Gastroesophageal sphincter (tissue), 4 donors: ENCODE results near the gene CAPSL. TPM values are rescaled to one million over a fixed set of nuclear protein-coding genes. Genes with fewer than 3 reads are reported as not detected.

Experiments
- ATAC-seq: fragments of 150-250 bp; one replicate; pipeline ENCODE4 v1.9.1; 2016; ENCODE audit warnings: mild to moderate bottlenecking, moderate library complexity
- H3K27ac ChIP-seq, 4 donors: fragments of 200-600 bp; sonication (generic) in 3 of 4; 1 replicate in 3 of 4; 2 replicates in 1 of 4; pipeline ENCODE4 v1.5.1; 2016 to 2019
- H3K27me3 ChIP-seq: fragments of 200-600 bp; sonication (generic); one replicate; pipeline ENCODE4 v1.5.1; 2019
- H3K36me3 ChIP-seq, 2 donors: fragments of 200-600 bp; sonication (generic); one replicate each; pipeline ENCODE4 v1.5.1; 2019; ENCODE audit warnings: control low read depth in 1 of 2
- H3K4me1 ChIP-seq, 3 donors: fragments of 200-600 bp; sonication (generic); 1 replicate in 2 of 3; 2 replicates in 1 of 3; pipeline ENCODE4 v1.5.1; 2016 to 2019; ENCODE audit warnings: control low read depth in 2 of 3
- H3K4me3 ChIP-seq, 2 donors: fragments of 200-600 bp; sonication (generic); one replicate each; pipeline ENCODE4 v1.5.1; 2019; ENCODE audit warnings: mild to moderate bottlenecking in 1 of 2, moderate library complexity in 1 of 2
- H3K9me3 ChIP-seq, 3 donors: fragments of 200-600 bp; sonication (generic); one replicate each; pipeline ENCODE4 v1.5.1; 2017 to 2019; ENCODE audit warnings: control low read depth in 2 of 3
- EP300 ChIP-seq: sonication (generic); formaldehyde crosslinking; IDR thresholded peaks from one replicate; pipeline ENCODE4 v1.6.1; 2017; ENCODE audit warnings: antibody characterized with exemption, mild to moderate bottlenecking
- POLR2A ChIP-seq, 2 donors: fragments of 450-650 bp; IDR thresholded peaks; one replicate each; pipeline ENCODE4 v1.6.1; 2017; ENCODE audit warnings: antibody characterized with exemption in 2 of 2, mild to moderate bottlenecking in 2 of 2, moderate library complexity in 1 of 2
- POLR2AphosphoS5 ChIP-seq: sonication (generic); formaldehyde crosslinking; IDR thresholded peaks from one replicate; pipeline ENCODE4 v1.6.1; 2017; ENCODE audit warnings: antibody characterized with exemption
- WGBS, 2 donors: methylation state at CpG; one replicate each; pipeline ENCODE4 v1.1.5; 2018; ENCODE audit warnings: low coverage in 1 of 2; 5-methylcytosine and 5-hydroxymethylcytosine counted together
- total RNA-seq, 4 donors: library from RNA; depleted of rRNA; stranded (reverse); fragments of >200 nt; gene quantifications; one replicate each; pipeline ENCODE4 v1.1.0, GENCODE V29; 2016
- TF ChIP-seq, protein P1 (sequence below), 4 experiments: fragments of 200-600 bp in 2 of 4; fragments of 450-650 bp in 2 of 4; sonication (generic) in 1 of 4; IDR thresholded peaks; one replicate each; pipeline ENCODE4 v1.5.1; 2017 to 2019; ENCODE audit warnings: antibody characterized with exemption in 4 of 4, mild to moderate bottlenecking in 2 of 4, moderate library complexity in 2 of 4

CAPSL gene
- total RNA-seq, 4 donors from 2014 or later: not detected

DNA sequence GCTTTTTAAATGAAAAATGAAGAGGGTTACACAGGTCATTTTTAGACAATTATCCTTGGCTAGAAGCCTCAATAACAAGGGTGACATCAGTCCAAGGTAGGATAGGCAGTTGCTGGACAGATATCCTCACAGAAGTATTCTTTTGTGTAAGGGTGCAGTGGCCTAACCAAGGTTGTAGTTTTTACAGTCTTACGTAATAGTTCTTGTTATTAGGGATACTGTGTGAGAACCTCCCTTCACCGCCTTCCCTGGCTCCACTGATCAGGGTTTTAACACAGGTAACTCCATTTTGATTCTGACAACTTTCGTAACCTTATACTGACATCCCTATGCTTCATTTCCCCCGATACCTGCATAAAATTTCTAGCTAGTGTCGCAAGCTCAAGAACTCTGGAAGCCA lies 8.7 kb upstream of the CAPSL start:
- Histone ChIP-seq H3K4me1 (no peaks in the 10 kb centered on the region), H3K27me3 (peaks cover 13% of the 10 kb centered on the region), H3K36me3 (no peaks in the 10 kb centered on the region), H3K4me3 (no peak overlapping the region), H3K9me3 (no peaks in the 10 kb centered on the region), H3K27ac (no peak overlapping the region)
- no peak for ATAC-seq
- 65 to 73% methylated on average over 4 to 5 of the region's 5 CpGs for WGBS, 2 donors
- no peak for TF ChIP-seq POLR2A (IDR thresholded peaks at IDR 0.05)
- TF ChIP-seq EP300: no peak
- TF ChIP-seq POLR2AphosphoS5: no peak
- TF ChIP-seq, protein P1, sequence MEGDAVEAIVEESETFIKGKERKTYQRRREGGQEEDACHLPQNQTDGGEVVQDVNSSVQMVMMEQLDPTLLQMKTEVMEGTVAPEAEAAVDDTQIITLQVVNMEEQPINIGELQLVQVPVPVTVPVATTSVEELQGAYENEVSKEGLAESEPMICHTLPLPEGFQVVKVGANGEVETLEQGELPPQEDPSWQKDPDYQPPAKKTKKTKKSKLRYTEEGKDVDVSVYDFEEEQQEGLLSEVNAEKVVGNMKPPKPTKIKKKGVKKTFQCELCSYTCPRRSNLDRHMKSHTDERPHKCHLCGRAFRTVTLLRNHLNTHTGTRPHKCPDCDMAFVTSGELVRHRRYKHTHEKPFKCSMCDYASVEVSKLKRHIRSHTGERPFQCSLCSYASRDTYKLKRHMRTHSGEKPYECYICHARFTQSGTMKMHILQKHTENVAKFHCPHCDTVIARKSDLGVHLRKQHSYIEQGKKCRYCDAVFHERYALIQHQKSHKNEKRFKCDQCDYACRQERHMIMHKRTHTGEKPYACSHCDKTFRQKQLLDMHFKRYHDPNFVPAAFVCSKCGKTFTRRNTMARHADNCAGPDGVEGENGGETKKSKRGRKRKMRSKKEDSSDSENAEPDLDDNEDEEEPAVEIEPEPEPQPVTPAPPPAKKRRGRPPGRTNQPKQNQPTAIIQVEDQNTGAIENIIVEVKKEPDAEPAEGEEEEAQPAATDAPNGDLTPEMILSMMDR (IDR thresholded peaks at IDR 0.05): no peak

DNA sequence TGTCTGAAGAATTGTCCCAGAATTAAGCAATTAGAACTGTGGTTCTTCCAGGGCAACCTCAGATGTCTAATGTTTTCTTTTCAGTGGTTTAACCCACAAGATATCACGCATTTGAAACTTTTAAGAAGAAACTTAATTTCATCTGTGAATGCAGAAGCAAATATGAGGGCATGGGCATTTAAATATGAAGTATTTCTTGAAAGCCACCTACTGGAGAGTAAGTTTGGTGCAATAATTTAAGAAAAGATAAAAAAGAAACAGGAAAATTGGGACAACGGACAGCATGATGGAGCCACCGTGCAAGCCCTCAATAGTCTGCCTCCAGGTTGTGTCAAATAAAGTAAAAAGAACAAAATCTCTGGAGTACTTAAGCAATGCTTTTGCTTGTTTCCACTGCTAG lies 1.2 kb upstream of the CAPSL start:
- peaks cover 0 to 10% (median 0%) of the 10 kb centered on the region in 3 donors for H3K4me1 ChIP-seq
- no peaks in the 10 kb centered on the region for H3K36me3 ChIP-seq
- no peaks in the 10 kb centered on the region for H3K27me3 ChIP-seq
- no peak for TF ChIP-seq EP300
- TF ChIP-seq, protein P1 (IDR thresholded peaks at IDR 0.05): no peak
- TF ChIP-seq POLR2A (IDR thresholded peaks at IDR 0.05): no peak
- TF ChIP-seq POLR2AphosphoS5: no peak
- ATAC-seq: no peak
- H3K9me3 ChIP-seq: no peaks in the 10 kb centered on the region
- WGBS, 2 donors: 61 to 63% methylated on average over 3 of the region's 3 CpGs
- H3K27ac ChIP-seq: no peak overlapping the region
- H3K4me3 ChIP-seq: no peak overlapping the region

DNA sequence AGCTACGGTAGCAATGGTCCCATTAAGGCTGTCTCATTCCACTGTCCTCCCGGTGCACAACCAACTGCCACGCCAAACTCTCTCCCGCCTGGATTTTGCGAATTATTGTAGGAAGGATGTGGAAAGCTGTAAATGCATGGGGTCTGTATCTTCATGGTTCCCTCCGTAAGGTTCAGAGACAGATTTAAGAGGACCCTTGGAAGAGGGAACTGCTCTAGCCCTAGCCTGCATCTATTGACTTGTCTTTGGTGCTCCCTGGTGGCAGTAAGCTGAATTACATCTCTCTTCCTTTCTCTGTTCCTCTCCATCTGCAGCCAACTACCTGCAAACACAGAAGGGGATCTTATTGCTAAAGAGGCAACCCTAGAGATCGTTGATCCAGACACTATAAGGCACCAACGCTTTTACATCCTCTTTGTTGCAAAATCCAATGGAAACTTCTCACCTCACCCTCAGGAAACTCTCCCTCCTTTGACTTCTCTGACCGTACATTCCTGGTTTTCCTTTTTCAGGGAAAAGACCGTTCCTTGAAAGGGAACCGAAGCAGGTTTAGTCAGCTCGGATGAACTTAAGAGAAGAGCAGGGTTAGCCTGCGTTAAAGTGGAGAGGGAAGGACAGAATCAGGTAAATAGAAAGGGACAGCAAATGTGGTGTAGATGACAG lies 11.9 kb downstream of the CAPSL start:
- WGBS, 2 donors: 23 to 29% methylated on average over 1 to 8 of the region's 13 CpGs
- peaks cover 0 to 14% (median 7%) of the 10 kb centered on the region in 3 donors for H3K4me1 ChIP-seq
- H3K27ac ChIP-seq: no peak overlapping the region
- no peaks in the 10 kb centered on the region for H3K9me3 ChIP-seq
- ATAC-seq: peak; percentile 54
- TF ChIP-seq POLR2AphosphoS5 (no peak), POLR2A (IDR thresholded peaks at IDR 0.05) (no peak), EP300 (no peak)
- TF ChIP-seq, protein P1 (IDR thresholded peaks at IDR 0.05): peak; percentile 80 to 81 (median 80)
- H3K27me3 ChIP-seq: peaks cover 65% of the 10 kb centered on the region
- no peaks in the 10 kb centered on the region for H3K36me3 ChIP-seq
- H3K4me3 ChIP-seq: no peak overlapping the region

DNA sequence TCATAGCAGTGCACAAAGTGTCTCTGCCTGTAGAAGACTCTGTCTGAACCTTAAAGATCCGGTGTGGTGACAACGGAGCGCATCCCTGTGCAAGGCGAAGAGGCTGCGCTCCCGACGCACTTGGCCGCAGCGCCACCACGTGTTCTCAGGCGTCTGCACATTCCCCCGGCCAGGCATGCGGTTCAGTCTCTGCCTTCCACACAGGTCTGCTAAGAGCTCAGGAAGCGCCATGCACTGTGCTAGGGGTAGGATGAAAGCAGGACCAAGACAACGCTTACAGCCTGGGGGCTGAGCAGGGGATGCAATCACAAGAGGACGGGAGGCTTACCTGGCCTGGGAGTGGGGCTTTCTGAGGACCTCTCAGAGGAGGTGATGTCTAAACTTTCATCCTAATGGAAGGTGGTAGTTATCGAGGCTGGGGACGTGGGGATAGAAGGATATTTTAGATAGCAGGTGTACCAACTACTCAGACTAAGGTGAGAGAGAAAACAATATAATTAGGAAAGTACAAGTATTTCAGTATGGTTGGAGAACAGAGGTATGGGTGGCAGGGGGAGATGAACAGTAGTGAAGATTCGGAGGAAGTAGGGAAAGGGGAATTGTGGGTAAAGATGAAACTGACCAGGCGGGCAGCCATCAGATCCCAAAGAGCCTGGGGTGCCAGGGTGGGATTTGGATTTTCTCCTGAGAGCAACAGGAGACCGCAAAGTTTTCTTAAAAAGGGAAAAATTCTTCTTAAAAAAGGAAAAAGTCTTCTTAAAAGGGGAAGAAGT lies 13.3 kb downstream of the CAPSL start:
- Histone ChIP-seq H3K4me3 (no peak overlapping the region), H3K36me3 (no peaks in the 10 kb centered on the region), H3K4me1 (peaks cover 0 to 14% (median 7%) of the 10 kb centered on the region in 3 donors), H3K27ac (no peak overlapping the region), H3K27me3 (peaks cover 65% of the 10 kb centered on the region), H3K9me3 (peaks cover 0 to 2% (median 0%) of the 10 kb centered on the region in 3 donors)
- WGBS, 2 donors: 14 to 24% methylated on average over 10 to 17 of the region's 21 CpGs
- TF ChIP-seq POLR2A (IDR thresholded peaks at IDR 0.05): no peak
- TF ChIP-seq, protein P1 (IDR thresholded peaks at IDR 0.05): peak in 3 of 4 experiments; percentile 17 to 66 (median 39)
- peak; percentile 30 for ATAC-seq
